GM12864 (cell line): ENCODE measurements around the gene FIZ1.
"Not testable (repeated sequence)": the region's sequence is repeated elsewhere in the genome, so short reads cannot be mapped to it uniquely, and the experiment has no call there.

Experiments used
- DNase-seq: peaks from one replicate; pipeline ENCODE4 v3.0.0-alpha.2; 2011; ENCODE audit warnings: low read depth
- H3K4me3 ChIP-seq: 2 replicates; pipeline ENCODE4 v1.5.1; 2011; ENCODE audit warnings: mild to moderate bottlenecking, low read depth, low read length, control low read depth
- TF ChIP-seq, protein P1 (sequence below): IDR thresholded peaks from 2 replicates; pipeline ENCODE4 v1.5.1; 2011; ENCODE audit warnings: low read depth, mild to moderate bottlenecking, moderate library complexity, low read length, control low read depth, inconsistent platforms; ENCODE audit errors: missing control alignments

The FIZ1 gene

DNA sequence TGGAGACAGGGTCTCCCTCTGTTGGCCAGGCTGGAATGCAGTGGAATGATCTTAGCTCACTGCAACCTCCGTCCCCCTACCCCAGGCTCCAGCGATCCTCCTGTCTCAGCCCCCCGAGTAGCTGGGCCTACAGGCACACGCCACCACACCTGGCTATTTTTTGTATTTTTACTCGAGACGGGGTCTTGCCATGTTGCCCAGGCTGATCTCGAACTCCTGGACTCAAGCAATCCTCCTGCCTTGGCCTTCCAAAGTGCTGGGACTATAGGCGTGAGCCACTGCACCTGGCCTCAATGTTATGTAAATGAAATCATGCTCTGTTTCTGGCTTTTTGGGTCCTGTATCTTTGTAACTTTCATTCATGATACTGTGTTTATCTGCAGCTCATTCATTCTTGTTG, 10.6 kb downstream of the FIZ1 start:
- no peak overlapping the region for H3K4me3 ChIP-seq
- DNase-seq: no peak
- TF ChIP-seq, protein P1, sequence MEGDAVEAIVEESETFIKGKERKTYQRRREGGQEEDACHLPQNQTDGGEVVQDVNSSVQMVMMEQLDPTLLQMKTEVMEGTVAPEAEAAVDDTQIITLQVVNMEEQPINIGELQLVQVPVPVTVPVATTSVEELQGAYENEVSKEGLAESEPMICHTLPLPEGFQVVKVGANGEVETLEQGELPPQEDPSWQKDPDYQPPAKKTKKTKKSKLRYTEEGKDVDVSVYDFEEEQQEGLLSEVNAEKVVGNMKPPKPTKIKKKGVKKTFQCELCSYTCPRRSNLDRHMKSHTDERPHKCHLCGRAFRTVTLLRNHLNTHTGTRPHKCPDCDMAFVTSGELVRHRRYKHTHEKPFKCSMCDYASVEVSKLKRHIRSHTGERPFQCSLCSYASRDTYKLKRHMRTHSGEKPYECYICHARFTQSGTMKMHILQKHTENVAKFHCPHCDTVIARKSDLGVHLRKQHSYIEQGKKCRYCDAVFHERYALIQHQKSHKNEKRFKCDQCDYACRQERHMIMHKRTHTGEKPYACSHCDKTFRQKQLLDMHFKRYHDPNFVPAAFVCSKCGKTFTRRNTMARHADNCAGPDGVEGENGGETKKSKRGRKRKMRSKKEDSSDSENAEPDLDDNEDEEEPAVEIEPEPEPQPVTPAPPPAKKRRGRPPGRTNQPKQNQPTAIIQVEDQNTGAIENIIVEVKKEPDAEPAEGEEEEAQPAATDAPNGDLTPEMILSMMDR: no peak

GRCh38 chr19:55586976-55587668, 12.2 kb downstream of the FIZ1 start:
- TF ChIP-seq, protein P1: no peak
- DNase-seq: peak; percentile 67
- H3K4me3 ChIP-seq: peak overlapping the region; percentile 36

DNA sequence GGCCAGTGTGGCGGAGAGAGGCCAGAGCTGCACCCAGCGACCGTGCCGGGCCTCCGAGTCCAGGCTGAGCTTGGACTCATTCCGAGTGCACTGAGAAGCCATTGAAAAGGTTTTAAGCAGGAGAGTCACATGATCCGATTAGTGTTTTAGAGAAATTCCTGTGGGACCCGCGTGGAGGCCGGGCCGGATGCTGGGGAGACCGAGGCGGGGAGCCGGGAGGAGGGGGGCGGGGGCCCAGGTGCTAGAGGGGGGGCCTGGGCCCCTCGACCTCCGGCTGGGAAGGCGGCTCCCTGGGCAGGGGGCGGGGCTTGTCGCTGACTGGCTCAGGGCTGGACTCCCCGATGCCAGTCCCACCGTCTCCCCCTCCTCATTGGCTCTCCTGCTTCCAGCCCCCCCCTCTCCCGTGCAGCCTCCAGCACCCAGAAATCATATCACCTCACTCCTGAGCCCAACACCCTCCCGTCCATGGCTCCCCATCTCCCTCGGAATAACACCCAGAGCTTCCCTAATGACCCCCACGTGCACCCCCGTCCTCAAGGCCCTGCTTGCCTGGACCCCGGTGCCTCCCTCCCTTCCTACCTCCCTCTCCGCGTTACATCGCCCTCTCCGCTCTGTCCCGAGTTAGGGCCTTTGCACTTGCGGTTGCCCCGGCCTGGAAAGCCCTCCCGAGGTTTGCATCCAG, 13.5 kb downstream of the FIZ1 start:
- 0 out of 2 replicates have a peak overlapping the region, but pooled peaks have one; percentile 6 for H3K4me3 ChIP-seq
- no peak for DNase-seq
- TF ChIP-seq, protein P1: no peak

DNA sequence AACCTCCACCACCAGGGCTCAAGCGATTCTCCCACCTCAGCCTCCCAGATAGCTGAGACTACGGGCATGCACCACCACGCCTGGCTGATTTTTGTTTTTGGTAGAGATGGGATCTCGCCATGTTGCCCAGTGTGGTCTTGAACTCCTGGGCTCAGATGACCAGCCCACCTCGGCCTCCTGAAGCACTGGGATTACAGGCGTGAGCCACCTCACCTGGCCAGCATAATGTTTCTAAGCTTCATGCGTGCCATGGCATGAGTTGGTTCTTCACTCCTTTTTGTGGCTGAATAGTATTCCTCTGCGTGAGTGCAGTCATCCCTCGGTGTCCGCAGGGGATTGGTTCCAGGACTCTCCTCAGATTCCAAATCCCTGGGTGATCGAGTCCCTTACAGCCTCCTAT, 14.4 kb downstream of the FIZ1 start:
- DNase-seq: no peak
- no peak overlapping the region for H3K4me3 ChIP-seq
- TF ChIP-seq, protein P1: no peak

GRCh38 chr19:55583897-55584296, 15.4 kb downstream of the FIZ1 start:
- not testable (repeated sequence) for DNase-seq, H3K4me3 ChIP-seq

GRCh38 chr19:55582284-55582683, 17.0 kb downstream of the FIZ1 start:
- not testable (repeated sequence) for H3K4me3 ChIP-seq, DNase-seq

GRCh38 chr19:55581823-55582223, 17.5 kb downstream of the FIZ1 start:
- TF ChIP-seq, protein P1: no peak
- no peak for DNase-seq

More at GRCh38 chr19:55581823-55582223, 17.5 kb downstream of the FIZ1 start:
- no peak overlapping the region for H3K4me3 ChIP-seq
